GM12801 (cell line): Measurements from ENCODE around the gene TRMT5.

Experiments
- TF ChIP-seq, protein P1 (sequence below): IDR thresholded peaks from one replicate; pipeline ENCODE4 v1.5.1; 2011; ENCODE audit warnings: control low read depth; ENCODE audit not compliant: insufficient read length; ENCODE audit errors: extremely low read depth

The TRMT5 gene

DNA sequence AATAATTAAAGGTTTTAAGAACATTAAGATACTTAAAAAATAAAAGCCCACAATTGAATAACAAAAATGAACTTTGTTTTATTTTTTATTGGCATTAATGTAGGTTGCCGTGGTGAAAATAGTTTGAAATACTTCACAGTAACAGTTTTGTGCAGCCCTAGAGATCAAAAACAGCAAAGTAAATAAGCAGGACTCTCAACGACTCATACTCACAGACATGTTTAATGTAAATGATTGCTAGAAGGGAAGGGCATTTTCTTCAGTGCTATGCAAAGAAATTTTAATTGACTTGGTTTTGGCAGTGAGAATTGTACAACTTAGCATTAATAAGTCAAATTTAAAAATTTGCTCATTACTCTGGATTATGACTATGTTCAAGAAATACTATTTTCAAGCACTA is 16.0 kb downstream of the TRMT5 start:
- TF ChIP-seq, protein P1, sequence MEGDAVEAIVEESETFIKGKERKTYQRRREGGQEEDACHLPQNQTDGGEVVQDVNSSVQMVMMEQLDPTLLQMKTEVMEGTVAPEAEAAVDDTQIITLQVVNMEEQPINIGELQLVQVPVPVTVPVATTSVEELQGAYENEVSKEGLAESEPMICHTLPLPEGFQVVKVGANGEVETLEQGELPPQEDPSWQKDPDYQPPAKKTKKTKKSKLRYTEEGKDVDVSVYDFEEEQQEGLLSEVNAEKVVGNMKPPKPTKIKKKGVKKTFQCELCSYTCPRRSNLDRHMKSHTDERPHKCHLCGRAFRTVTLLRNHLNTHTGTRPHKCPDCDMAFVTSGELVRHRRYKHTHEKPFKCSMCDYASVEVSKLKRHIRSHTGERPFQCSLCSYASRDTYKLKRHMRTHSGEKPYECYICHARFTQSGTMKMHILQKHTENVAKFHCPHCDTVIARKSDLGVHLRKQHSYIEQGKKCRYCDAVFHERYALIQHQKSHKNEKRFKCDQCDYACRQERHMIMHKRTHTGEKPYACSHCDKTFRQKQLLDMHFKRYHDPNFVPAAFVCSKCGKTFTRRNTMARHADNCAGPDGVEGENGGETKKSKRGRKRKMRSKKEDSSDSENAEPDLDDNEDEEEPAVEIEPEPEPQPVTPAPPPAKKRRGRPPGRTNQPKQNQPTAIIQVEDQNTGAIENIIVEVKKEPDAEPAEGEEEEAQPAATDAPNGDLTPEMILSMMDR, result no peak

DNA sequence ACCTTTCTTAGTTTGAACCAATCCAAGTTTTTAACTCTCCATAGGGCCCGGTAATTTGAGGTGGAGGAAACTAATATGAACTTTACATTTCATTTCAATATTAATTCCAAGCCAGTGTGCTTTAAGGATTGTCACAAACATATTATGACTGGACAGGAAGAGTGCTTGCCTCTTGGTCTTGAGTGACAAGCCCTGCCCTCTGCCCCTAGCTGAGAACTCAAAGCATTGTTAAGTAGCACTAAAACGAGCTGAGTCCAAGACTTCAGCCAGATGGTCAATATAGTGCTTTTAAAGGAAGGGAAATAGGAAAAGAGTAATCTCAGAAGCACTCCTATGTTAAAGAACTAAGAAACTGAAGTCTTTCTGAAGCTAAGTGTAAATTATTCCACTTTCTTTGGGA is 17.1 kb downstream of the TRMT5 start:
- TF ChIP-seq, protein P1, result no peak

DNA sequence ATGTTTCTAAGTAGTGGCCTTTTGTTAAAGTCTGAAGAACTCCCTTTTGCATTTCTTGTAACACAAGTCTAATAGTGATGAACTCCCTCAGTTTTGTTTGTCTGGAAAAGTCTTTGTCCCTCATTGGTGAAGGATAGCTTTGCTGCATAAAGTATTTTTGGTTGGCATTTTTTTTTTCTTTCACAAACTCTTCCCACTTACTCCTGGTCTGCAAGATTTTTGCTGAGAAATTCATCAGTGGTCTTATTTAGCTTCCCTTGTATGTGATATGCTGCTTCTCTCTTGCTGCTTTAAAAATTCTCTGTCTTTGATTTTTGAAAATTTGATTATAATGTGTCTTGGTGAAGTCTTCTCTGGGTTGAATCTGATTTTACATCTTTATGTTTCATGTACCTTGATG is 22.7 kb downstream of the TRMT5 start:
- TF ChIP-seq, protein P1, result no peak

DNA sequence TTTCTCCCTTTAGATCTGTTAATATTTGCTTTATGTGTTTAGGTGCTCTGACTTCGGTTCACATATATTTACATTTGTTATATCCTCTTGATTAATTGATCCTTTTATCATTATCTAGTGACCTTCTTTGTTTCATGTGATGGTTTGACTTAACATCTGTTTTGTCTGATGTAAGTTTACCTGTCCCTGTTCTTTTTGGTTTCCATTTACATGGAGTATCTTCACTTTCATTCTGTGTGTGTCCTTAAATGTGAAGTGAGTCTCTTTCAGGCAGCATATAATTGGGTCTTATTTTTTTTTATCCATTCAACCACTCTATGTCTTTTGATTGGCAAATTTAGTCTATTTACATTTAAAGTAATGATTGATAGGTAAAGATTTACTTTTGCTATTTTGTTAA is 24.2 kb downstream of the TRMT5 start:
- TF ChIP-seq, protein P1, result no peak

GRCh38 chr14:60956202-60956601 is 24.7 kb downstream of the TRMT5 start:
- TF ChIP-seq, protein P1, result no peak

DNA sequence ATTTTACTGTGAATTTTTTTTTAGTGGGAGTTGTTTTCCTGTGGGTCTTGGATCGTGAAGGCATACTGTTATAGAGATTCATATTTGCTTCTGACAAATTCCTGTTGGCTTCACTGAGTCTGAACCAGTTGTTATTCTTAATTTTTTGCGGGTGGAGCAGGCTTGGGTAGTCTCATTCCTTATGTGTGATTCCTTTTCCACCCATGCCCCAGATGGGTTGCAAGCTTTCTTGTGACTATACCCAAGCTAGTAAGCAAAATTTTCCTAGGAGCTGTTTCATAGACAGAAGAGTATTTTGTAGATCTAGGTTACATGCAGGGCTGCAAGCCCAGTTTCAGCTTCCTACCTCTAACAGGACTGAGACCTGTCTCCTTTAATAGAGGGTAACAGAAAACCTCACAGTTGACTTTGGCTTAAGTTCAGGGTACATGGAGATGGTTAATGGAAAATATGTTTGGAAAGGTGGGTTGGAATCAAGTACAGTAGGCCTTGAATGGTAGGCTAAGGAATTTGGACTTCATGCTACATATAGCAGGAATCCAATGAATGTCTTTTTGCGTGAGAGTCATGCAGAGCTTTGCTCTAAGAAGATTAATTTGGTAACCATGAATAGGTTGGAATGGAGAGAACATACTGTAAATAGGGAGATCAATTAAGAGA is 29.0 kb downstream of the TRMT5 start:
- TF ChIP-seq, protein P1, result no peak

GRCh38 chr14:60946773-60947172 is 34.1 kb downstream of the TRMT5 start:
- TF ChIP-seq, protein P1, result no peak
